Measurements from ENCODE around the gene IER5L. TPM values are rescaled to one million over a fixed set of nuclear protein-coding genes. Genes with fewer than 3 reads are reported as not detected.

IER5L gene
- total RNA-seq, result 4.6 TPM
- long read RNA-seq, partial matches to known transcripts, result 0 of 2 reads
- long read RNA-seq, other reads (novel, unspliced or antisense), result 1 of 2 reads

DNA sequence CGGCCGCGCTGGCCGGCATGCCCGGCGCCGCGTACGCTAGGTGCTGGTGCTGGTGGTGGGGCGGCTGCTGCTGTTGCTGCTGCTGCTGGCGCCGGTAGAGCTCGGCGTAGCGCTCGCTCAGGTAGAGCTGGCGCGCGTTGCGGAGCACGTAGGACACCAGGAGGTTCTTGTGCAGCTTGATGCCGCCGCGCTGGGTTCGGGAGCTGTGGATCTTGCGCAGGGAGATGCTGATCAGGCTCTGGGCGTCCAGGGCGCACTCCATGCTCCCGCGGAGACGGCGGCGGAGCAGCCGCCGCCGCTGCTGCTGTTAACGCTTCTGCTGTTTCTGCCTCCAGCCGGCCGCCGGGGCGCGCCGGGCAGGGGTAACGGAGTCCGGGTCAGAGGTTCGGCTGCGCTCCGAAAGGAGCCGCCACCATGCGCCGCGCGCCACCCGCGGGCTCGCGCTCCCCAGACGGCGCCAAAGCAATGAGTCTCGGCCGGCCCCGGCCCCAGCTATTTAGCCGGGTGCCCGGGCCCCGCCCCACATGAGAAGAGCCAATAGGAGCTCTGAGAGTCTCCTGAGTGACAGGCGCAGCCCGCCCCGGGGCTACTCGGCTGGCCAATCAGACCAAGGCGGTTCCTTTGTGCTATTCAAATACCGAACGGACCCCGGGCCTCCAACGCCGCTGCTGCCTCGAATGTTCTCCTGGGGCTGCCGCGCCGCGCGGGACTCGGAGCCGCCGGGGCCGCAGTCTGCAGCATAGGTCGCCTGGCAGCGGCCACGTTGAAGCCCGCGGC lies at the start of gene IER5L:
Gene IER5L (minus strand): TSS at position 471 of the 777 bp plus-strand sequence. CDS start 209 bp downstream, at position 262.
- intact Hi-C loops (cut with DNase I), result loop anchor here (2.0 to 10.0 kb wide), 4 partner anchors 77 to 304 kb away; no protein-coding TSS in a partner anchor
- DNase-seq (ENCODE audit: missing footprints) (peak; percentile 98), ATAC-seq (peak; percentile 84)

DNA sequence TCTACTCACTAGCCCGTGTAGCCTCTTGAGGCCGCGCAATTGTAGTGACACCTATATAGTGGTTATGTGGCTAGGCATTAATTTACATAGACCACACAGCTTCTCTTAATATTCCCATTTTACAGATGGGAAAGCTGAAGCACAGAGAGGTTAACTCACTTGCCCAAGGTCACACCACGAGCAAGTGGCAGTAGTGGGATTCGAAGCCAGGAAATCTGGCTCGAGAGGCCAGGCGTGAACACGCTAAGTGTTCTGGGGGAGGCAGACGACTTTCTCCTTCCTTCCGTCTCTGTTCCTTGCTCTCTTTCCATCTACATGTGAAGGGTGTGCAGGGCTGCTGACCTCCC lies 49.8 kb upstream of the IER5L start:
- intact Hi-C loops (cut with DNase I), result no loop called here
- ATAC-seq (no peak), DNase-seq (ENCODE audit: missing footprints) (no peak)

DNA sequence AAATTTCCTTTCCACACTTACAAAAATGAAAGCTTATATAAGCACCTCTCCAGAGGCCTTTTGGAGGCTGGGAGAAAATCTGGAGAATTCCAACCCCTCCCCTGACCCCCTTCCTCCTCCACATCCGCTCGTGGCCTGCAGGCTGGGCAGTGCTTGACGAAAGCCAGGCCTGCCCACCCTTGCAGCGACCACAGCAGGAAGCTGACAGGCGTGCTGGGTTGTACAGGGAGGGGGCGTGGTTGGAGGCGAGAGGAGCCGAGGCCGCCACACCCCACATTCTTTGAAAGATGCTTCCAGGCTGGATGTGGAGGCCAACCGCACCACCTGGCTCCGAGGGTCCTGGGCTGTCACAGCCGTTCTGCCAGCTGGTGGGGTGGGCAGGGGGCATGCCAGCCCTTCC lies 47.8 kb upstream of the IER5L start:
- ATAC-seq (peak; percentile 92), DNase-seq (ENCODE audit: missing footprints) (peak; percentile 90)
- intact Hi-C loops (cut with DNase I), result no loop called here

DNA sequence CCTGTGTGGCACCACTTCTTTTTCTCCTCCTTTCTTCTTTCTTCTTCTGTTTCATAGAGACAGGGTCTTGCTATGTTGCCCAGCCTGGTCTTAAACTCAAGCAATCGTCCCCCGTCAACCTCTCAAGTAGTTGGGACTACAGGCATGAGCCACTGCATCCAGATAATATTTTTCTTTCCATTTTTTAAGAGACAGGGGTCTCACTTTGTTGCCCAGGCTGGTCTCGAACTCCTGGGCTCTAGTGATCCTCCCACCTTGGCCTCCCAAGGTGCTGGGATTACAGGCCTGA lies 47.4 kb upstream of the IER5L start:
- intact Hi-C loops (cut with DNase I), result no loop called here

DNA sequence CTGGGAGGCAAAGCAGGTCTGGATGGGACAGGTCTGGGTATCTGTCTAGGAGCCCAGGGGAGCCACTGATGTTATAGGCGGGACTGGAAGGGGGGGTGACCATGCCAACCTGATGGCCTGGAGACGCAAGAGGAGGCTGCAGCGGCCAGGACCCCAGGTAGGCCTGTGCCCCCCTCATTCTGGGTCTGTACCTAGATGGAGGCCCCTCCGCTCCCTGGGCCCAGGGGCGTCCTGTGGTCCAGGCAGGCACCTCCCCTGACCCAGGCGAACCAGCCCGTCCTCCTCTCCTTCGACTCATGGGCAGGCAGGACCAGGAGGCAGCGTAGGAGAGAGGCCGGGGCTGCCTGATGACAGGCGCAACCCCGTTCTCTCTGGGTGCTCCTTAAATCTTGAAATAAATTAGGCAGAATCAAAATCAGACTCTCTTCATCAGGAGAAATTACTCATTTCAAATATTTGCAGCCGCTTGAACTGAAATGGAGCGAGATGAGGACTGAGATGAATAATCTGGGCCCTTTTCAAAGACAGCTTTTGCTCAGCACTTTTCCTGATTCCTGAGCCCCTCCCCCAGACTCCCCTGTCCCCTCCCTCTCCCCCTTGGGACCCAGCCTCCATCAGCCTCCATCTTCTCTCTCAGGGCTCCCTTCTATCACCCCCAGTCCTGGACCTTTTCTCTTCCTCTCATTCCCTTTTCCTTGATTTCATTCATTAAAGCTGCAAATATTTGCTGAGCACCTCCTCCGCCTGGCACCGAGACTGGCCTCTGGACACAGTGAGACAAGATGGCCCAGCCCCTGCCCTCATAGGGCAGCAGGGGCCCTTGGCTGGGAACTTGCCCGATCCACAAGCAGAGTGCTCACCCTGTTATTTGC lies 46.8 kb upstream of the IER5L start:
- DNase-seq (ENCODE audit: missing footprints) (peak; percentile 50), ATAC-seq (no peak)
- intact Hi-C loops (cut with DNase I), result no loop called here

More for the DNA sequence above, 47.4 kb upstream of the IER5L start:
- DNase-seq (ENCODE audit: missing footprints), result no peak
- ATAC-seq, result no peak

DNA sequence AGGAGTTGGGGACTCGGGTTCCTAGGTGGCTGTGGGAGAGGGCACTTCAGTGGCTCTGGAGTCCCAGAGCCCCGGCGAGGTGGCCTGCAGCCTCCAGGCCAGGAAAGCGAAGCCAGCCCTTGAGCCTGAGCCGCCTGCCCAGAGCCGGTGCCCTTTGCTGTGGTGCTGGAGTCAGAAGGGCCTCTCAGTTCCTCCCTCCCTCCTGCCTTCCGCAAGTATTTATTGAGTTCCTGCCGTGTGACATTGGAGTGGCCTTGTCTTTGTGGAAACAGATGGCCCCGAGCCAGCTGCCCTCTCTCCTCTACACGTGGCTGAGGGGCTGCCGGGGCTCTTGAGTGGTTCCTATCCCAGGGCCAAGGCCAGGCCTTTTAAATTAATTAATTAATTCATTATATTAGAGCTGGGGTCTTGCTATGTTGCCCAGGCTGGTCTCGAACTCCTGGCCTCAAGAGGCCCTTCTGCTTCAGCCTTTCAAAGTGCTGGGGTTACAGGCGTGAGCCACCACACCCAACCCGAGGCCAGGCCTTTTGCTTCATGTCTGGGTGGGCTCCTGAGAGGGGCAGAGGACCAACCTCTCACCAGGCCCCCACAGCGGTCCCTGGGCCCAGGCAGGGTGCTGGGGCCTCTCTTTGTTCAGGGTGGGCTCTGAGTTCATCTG lies 45.6 kb upstream of the IER5L start:
- intact Hi-C loops (cut with DNase I), result no loop called here
- ATAC-seq, result no peak
- DNase-seq (ENCODE audit: missing footprints), result peak; percentile 65

DNA sequence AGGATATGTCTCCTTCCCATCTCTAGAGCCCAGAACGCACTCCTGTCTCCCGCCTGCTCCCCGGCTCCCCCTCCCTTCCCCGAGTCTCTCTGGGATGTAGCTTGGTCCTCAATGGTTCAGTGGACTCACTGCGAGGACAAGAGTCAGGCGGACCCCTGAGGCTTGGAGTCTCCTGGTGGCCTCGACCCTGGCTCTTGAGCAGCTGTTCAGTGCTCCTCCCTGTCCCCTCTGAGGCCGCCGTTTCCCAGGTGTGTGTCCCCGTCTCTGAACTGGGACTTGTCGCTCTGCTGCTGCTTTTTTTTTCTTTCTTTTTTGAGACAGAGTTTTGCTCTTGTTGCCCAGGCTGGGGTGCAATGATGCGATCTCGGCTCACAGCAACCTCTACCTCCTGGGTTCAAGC lies 44.8 kb upstream of the IER5L start:
- ATAC-seq (no peak), DNase-seq (ENCODE audit: missing footprints) (peak; percentile 30)
- intact Hi-C loops (cut with DNase I), result no loop called here

DNA sequence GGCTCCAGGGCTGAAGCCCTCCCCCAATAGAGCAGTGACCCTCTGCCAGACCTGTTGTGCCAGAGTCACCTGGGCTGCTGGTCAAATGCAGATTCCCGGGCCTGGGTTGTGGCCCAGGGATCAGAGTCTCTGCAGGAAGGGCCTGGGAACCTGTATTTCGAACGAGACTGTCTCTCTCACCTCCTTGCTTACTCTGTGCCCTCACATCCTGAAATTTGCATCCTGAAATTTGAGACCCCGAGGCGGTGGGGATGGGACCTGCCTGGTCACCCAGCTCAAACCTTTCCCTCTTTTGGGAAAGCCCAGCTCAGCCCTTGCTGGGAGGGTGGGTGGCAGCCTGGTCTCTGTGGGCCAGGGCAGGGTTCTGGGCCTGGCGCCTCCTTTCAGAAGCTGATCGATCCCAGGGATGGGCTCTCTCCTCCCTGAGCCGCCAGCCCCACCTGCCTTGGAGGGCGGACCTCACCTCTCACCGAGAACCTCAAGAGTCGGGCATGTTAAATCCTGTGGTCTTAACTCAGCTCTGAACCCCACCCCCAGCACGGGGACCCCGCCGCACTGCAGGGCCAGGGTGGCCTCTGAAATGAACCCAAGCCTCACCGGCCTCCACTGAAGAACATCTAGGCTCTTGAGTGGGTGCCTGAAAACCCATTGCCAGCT lies 44.0 kb upstream of the IER5L start:
- no peak for ATAC-seq
- peak; percentile 53 for DNase-seq (ENCODE audit: missing footprints)
- intact Hi-C loops (cut with DNase I), result no loop called here

DNA sequence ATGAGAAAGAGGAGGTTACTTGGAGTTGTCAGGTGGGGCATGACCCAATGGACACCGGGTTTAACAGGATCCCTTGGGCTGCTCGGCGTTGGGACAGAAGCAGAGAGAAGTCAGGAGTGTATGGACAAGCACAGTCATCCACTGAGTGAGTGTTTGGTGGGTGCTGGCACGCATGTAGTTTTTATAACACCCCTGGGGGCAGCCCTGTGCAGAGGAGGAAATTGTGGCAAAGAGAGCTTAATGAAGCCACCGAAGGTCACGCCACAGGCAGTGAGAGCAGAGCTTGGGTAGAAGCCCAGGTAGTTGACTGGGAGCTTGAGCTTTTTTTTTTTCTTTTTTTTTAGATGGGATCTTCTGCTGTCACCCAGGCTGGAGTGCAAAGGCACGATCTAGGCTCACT lies 43.2 kb upstream of the IER5L start:
- intact Hi-C loops (cut with DNase I), result no loop called here
- ATAC-seq (no peak), DNase-seq (ENCODE audit: missing footprints) (peak; percentile 43)

DNA sequence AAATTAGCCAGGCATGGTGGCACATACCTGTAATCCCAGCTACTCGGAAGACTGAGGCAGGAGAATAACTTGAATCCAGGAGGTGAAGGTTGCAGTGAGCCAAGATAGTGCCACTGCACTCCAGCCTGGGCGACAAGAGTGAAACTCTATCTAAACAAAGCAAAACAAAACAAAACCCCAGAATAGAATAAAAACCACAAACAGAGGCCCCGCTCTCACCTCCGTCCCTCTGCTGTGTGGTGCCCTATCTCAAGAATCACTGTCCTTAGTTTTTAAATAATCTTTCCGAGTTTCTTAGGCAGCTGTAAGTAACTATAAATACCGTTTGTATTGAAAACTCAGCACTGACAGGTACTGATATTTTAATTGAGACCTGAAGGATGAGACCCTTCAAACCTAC lies 42.7 kb upstream of the IER5L start:
- intact Hi-C loops (cut with DNase I), result no loop called here
- ATAC-seq, result no peak
- DNase-seq (ENCODE audit: missing footprints), result no peak

DNA sequence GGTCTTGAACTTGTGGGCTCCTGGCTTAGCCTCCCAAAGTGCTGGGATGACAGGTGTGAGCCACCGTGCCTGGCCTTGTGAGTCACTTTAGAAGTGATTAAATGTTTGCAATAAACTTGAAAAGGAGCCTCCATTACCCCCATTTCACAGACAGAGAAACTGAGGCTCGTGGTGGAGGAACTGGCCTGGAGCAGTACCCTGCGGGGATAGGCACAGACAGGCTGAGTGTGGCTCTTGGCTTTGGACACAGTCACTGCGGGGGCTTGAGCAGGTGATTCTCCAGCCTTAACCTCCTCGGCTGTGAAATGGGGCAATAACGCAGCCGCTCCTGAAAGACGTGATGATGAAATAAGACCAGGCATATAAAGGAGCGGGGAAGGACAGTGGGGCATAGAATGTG lies 40.9 kb upstream of the IER5L start:
- intact Hi-C loops (cut with DNase I), result no loop called here
- peak; percentile 16 for DNase-seq (ENCODE audit: missing footprints)
- ATAC-seq, result no peak

DNA sequence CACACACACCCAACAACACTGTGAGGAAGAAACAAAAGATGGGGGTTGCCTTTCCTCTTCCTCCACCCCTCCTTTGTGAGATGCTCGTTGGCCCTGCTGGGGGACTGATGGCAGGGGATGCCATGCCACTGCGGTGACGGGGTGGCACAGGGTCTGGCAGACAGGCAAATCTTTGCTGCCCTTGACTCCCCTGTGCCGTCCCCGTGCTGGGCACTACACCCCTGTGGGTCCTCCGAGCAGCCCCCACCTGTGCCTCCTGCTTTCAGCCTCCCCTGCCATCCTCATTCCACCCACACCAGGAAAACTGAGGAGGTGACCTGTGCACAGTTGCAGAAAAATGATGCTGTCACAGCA lies 40.2 kb upstream of the IER5L start:
- intact Hi-C loops (cut with DNase I), result no loop called here
- ATAC-seq, result no peak
- DNase-seq (ENCODE audit: missing footprints), result no peak

DNA sequence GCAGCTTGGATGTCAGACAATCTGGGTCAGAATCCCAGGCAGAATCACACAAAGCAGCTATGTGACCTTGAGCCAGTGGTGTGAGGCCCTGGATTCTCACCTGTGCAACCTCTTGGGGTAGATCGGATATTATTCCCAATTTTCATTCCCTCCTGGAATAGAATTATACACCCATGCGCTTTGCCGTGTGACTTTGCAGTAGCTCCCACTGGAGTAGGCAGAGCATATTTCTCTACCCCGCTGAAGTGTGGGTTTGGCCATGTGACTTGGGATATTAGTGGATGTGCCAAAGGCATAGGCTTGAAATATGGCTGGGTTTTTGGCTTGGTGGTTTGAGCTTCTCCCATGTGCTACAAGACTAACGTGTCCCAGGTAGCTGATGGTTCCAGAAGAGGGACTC lies 35.5 kb upstream of the IER5L start:
- ATAC-seq, result no peak
- no peak for DNase-seq (ENCODE audit: missing footprints)
- intact Hi-C loops (cut with DNase I), result no loop called here

DNA sequence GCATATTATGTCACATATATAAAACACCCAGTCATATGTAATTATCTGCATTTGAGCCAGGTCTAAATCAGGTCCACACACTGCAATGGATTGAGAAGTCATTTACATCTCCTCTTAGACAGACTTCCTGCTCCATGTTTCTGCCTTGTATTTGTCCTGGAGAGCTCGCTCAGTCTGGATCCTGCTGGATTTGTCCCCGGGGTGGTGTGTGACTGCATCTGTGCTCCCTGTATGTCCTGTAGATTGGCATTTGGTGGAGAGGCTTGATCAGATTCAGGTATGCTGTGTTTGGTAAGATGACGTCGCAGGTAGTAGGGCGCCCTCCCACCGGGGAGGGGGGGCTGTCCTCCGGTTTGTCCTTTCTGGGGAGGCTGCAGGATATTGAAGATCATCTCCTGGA lies 33.6 kb upstream of the IER5L start:
- intact Hi-C loops (cut with DNase I), result no loop called here
- no peak for ATAC-seq
- no peak for DNase-seq (ENCODE audit: missing footprints)

DNA sequence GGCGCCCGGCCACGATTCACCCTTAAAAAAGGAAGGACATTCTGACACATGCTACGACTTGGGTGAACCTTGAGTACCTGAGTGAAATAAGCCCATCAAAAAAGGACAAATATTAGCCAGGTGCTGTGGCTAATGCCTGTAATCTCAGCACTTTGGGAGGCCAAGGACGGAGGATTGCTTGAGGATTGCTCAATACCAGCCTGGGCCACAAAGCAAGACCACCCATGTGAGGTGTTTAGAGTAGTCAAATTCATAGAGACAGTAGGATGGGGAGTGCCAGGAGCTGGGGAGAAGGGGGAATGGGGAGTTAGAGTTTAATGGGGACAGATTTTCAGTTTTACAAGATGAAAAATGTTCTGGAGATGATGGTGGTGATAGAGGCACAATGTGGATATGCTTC lies 32.1 kb upstream of the IER5L start:
- no peak for DNase-seq (ENCODE audit: missing footprints)
- intact Hi-C loops (cut with DNase I), result no loop called here
- ATAC-seq, result no peak

DNA sequence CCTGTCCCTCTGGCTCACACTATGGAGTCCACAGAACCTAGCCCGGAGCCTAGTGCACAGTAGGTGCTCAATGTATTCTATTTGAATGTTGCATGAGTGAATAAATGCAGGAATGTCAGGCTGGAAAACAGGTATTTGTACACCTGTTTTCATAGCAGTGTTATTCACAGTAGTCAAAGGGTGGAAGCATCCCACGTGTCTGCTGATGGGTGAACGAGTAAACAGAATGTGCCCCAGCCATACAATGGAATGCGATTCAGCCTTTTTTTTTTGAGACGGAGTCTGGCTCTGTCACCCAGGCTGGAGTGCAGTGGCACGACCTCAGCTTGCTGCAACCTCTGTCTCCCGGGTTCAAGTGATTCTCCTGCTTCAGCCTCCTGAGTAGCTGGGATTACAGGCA lies 31.5 kb upstream of the IER5L start:
- DNase-seq (ENCODE audit: missing footprints), result no peak
- no peak for ATAC-seq
- intact Hi-C loops (cut with DNase I), result no loop called here

DNA sequence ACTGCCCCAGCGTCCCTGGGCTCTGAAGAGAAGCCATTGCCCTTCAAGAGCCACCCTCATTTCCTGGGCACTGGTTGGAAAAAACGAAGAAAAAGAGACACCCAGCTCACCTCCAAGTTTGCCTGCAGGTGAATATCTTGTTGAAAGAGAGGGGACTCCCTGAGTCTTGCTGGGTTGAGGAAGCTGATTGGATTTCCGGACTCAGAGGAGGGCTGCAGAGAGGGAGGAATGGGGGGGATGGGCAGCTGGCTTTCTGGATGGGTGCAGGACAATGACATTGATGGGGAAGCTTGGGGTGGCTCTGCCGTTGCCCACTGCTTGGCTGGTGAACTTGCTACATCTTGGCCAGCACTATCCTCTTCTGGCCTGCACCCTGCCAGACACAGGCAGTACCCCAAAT lies 31.0 kb upstream of the IER5L start:
- intact Hi-C loops (cut with DNase I), result no loop called here
- no peak for DNase-seq (ENCODE audit: missing footprints)
- ATAC-seq, result no peak

DNA sequence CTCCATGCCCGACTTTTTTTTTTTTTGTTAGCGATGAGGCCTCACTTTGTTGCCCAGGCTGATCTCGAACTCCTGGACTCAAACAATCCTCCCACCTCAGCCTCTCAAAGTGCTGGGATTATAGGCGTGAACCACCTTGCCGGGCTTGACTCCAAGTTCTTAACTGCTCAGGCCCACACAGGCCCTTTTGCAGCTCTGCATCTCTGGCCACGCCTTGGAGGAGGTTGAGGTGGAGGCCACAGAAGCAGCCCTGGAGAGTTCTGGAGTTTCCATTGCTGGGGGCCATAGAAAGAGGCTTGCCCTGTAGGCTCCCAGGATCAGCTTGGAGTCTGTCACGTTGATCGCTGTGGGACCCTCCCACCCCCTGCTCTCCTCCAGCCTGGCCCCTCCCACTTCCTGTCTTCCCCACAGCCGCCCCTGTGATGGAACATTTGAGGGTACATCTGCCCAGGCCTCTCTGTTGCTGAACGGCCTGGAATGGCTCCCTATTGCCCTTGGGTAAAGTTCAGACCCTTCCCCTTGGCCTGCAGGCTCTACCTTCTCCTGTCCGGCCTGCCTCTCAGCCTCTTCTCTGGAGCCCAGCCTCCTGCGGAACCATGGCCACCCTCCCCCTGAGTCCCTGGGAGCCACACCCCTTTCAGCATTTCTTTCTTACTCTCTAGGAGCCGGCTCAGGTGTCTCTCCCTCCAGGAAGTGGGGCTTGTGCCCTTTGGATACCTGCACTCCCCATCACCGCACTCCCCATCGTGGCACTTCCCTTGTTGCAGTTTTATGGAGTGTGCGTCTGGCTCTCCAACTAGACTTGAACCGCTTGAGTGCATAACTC lies 30.4 kb upstream of the IER5L start:
- intact Hi-C loops (cut with DNase I), result no loop called here
- ATAC-seq, result no peak
- no peak for DNase-seq (ENCODE audit: missing footprints)

DNA sequence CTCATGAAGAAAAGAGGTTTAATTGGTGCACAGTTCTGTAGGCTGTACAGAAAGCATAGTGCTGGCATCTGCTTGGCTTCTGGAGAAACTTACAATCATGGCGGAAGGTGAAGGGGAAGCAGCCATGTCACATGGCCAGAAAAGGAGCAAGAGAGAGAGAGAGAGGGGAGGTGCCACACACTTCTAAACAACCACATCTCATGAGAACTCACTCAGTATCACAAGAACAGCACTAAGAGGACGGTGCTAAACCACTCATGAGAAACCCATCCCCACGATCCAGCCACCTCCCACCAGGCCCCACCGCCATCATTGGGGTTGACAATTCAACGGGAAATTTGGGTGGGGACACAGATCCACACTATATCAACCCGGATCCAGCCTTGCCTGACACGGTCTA lies 28.8 kb upstream of the IER5L start:
- DNase-seq (ENCODE audit: missing footprints) (no peak), ATAC-seq (no peak)
- intact Hi-C loops (cut with DNase I), result no loop called here
